C4-2B (cell line): ENCODE measurements around the gene NISCH.

Experiments
- H3K27ac ChIP-seq: fragments of 450-650 bp; 2 replicates; pipeline ENCODE4 v1.5.1; 2017
- ZFX ChIP-seq: fragments of 450-650 bp; IDR thresholded peaks from 2 replicates; pipeline ENCODE4 v1.6.1; 2017
- TF ChIP-seq, protein P1 (sequence below): fragments of 450-650 bp; conservative IDR thresholded peaks from 2 replicates; pipeline ENCODE4 v1.5.1; 2017; ENCODE audit warnings: mild to moderate bottlenecking

NISCH gene

DNA sequence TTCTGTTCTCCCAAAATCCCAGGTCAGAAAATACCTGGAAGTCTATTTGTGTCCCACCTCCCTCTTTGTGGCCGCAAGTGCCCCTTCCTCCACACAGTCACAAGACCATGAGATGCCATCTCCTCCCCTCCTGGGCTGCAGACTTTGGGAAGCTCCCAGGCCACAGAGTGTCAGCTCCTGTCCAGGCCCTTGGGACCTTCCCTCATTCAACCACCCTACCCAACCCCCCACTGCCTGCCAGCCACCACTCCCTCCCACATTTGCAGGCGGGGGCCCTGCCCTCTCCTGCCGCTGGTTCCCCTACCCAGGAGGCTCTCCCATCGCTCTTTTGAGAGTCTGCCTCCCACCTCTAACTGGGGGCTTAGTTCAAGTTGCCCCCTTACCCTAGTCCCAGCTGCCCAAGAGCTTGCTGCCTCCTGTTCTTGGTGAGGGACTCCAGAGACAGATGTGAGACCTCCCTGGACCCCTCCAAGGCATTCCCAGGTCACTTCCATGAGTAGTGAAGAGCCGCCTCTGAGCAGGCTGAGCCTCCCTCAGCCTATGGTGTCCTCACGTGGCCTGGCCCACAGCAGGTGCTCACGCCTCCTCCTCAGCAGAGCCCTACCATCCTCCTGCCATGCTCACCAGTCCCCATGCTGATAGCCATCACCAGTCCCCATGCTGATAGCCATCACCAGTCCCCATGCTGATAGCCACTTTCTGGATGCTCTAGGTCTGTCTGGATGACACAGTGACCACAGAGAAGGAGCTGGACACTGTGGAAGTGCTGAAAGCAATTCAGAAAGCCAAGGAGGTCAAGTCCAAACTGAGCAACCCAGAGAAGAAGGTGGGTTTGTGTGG lies 23.9 kb downstream of the NISCH start:
- no peak overlapping the region for H3K27ac ChIP-seq
- TF ChIP-seq, protein P1, sequence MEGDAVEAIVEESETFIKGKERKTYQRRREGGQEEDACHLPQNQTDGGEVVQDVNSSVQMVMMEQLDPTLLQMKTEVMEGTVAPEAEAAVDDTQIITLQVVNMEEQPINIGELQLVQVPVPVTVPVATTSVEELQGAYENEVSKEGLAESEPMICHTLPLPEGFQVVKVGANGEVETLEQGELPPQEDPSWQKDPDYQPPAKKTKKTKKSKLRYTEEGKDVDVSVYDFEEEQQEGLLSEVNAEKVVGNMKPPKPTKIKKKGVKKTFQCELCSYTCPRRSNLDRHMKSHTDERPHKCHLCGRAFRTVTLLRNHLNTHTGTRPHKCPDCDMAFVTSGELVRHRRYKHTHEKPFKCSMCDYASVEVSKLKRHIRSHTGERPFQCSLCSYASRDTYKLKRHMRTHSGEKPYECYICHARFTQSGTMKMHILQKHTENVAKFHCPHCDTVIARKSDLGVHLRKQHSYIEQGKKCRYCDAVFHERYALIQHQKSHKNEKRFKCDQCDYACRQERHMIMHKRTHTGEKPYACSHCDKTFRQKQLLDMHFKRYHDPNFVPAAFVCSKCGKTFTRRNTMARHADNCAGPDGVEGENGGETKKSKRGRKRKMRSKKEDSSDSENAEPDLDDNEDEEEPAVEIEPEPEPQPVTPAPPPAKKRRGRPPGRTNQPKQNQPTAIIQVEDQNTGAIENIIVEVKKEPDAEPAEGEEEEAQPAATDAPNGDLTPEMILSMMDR, result no peak
- no peak for TF ChIP-seq ZFX

DNA sequence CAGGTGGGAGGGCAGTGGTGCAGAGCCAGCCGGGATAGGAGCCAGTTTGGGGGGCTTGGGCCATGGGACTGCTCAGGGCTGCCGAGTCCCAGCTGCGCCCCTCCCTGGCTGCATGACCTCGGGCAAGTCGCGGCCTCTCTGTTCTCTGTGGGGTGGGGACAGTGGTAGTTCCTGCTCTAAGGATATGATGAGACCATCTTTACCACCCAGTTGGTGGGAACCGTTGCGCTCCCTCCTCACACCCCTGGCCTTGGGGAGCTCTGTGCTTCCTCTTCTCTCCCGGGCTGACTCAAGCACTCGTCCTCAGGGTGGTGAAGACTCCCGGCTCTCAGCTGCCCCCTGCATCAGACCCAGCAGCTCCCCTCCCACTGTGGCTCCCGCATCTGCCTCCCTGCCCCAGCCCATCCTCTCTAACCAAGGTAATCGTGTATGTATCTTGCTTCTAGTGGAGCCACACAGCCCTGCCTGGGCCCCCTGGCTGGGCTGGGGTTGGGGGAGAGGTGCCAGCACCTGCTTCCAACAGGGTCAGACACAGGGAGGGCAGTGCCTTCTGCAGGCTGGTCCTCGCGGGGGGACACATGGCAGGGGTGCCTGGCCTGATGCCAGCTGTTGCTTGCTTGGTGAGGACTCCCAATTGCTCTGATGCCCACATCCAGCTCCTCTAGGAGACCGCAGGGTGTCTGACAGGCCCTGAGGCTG lies 24.6 kb downstream of the NISCH start:
- TF ChIP-seq, protein P1, result no peak
- no peak for TF ChIP-seq ZFX
- no peak overlapping the region for H3K27ac ChIP-seq

DNA sequence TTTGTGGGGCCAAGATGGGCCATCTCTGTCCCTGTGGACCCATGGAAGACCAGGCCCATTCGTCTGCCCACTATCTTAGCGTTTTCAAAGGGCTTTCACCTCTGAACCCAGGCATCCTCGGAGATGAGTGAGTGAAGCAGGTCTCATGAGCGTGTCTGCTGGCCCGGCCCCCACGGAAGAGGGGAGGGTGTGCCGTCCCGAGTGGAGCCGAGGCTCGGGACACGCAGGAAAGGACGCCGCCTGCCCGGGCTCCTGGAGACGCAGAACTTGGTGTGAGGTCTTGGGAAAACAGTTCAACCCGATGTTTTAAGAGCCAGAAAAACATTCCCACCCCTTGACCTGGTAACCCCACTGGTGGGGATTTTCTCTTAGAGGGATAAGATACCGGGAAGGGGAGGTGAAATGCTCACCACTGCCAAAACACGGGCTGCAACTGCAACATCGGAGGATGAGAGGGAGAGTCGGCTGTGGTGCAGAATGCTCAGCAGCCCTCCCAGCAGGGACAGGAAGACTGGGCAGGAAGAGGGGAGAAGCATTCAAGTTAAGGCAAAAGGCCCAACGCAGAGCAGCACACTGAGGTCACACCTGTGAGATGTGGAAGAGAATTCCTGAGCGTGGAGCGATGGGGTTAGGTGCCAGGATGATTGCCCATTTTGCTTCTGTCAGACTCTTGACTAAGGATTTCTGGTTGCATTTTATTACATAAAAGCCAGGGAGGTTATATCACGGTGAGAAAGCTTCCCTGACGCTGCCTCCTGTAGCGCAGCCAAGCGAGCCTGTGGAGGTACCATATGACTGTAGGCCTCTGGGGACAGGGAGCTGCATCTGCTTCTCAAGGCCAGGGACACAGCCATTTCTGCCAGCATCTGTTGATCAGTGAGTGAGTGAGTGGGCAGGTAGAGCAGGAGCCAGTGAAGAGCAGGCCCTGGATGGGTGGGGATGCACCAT lies 25.6 kb downstream of the NISCH start:
- no peak overlapping the region for H3K27ac ChIP-seq
- no peak for TF ChIP-seq ZFX
- TF ChIP-seq, protein P1, result no peak

DNA sequence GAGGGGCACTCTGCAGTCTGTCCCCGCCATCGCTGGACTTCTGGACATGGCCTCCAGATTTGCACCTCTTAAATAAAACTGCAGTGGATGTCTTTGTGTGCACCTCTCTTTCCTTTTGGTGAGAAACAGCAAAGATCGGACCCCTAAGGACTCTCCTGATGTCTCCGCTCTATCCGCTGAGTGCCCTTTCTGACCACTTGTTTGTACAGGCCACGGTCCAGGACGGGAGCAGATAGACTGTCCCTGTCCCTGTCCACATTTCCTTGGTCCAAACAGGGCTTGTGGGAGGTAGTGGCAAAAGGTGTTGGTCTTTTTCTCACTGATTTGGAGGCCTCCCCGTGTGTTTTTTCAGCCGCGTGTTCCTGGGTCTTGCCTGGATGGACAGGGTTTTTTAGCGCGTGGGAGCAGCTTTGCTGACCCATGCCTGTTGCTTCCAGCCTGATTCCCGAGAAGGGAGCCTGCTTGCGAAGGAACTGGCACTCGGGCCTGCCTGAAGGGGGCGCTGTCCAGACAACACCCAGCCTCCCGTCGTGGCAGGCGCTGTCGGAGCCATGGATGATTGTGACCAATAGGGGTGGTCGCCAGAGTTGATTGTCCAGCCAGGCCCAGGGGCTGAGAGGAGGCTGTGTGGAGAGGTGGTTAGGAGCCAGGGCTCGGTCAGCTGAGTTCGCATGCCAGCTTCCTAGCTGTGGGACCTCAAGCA lies 26.6 kb downstream of the NISCH start:
- no peak overlapping the region for H3K27ac ChIP-seq
- no peak for TF ChIP-seq ZFX
- TF ChIP-seq, protein P1, result no peak; the same call in 1 of the 2 replicates

DNA sequence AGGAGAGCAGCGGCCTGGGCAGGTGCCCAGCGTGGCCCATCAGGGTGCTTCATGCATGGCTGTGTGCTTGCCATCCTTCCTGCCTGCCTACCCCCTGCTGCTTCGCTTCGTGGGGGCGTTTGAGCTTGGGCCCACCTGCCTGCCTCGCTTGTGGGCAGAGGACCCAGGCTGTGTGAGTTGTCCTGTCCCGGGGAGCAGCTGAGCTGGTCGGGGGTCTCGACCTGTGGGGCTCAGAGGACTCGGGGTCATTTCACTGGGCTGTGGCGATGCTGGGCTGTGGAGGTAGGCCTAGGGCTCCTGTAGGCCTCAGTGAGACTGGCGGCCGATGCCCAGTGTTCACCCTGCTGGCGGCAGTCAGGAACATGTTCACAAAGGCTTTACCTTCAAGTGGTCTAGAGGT lies 27.7 kb downstream of the NISCH start:
- no peak overlapping the region for H3K27ac ChIP-seq

DNA sequence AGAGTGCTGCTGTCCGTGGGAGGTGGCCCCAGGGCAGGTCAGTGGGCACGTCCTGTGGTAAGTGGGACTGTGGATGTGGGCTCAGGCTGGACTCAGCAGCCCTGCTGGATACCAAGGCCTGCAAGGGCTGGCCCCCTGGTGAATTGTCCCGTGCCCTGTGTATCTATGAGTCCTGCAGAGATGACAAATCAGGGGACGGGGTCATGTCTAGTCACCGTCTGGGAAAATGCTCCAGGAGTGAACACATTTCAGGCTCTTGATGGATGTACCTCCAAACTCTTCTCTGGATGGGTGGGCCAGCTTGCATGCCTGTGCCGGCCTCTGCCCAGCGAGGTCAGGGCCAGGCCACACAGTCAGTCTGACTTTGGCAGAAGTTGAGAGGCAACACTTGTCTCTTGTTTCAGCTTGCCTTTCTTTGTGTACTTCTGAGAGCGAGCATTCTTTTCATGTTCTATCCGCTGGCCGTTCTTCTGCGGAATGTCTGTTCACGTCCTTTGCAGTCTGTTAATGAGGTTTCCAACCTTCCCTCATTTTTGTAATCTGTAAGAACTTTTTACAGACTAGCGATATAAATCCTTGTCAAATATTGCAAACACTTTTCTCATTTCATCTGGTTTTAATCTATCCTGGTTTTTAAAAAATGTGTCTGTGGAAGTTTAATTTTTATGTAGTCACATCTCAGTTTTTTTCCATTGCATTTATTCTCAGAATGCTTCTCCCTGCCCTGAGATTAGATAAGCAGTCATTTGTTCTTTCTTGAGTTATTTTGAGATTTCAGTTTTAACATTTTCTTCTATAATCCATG lies 28.4 kb downstream of the NISCH start:
- no peak overlapping the region for H3K27ac ChIP-seq
- no peak for TF ChIP-seq ZFX
- TF ChIP-seq, protein P1, result no peak

More for the DNA sequence above, 27.7 kb downstream of the NISCH start:
- TF ChIP-seq ZFX, result no peak
- TF ChIP-seq, protein P1, result no peak
